Stimulated activated CD4-positive, alpha-beta T cell treated with anti-CD3 and anti-CD28 coated beads, Interleukin-12 subunit alpha, Interleukin-12 subunit beta, amount 100 ng/mL, for 48 hours (primary cell): ENCODE data around the gene MAP3K15.

Source experiments
- DNase-seq, 3 donors: peaks; one replicate each; pipeline ENCODE4 v3.0.0-alpha.2; 2020; ENCODE audit warnings: low read depth in 2 of 3, low spot score in 1 of 3

MAP3K15 gene

DNA sequence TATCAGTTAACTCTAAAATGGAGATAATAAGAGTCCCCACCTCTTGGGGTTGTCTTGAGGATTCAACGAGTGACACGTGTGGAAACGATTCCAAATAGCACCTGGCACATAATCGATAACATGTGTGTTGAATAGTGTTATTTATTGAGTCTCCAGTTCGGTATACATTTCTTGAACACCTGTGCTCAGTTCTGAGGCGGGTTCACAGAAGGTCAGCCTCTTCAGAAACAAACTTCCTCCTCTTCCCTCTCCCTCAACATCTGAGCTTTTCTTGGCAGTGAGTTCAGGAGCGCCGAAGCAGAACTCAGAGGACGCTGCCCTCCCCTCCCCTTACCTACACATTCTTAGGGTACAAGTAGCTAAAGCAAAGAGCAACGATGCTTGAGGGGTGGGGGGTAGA is 170.6 kb downstream of the MAP3K15 start:
- DNase-seq, result no peak

DNA sequence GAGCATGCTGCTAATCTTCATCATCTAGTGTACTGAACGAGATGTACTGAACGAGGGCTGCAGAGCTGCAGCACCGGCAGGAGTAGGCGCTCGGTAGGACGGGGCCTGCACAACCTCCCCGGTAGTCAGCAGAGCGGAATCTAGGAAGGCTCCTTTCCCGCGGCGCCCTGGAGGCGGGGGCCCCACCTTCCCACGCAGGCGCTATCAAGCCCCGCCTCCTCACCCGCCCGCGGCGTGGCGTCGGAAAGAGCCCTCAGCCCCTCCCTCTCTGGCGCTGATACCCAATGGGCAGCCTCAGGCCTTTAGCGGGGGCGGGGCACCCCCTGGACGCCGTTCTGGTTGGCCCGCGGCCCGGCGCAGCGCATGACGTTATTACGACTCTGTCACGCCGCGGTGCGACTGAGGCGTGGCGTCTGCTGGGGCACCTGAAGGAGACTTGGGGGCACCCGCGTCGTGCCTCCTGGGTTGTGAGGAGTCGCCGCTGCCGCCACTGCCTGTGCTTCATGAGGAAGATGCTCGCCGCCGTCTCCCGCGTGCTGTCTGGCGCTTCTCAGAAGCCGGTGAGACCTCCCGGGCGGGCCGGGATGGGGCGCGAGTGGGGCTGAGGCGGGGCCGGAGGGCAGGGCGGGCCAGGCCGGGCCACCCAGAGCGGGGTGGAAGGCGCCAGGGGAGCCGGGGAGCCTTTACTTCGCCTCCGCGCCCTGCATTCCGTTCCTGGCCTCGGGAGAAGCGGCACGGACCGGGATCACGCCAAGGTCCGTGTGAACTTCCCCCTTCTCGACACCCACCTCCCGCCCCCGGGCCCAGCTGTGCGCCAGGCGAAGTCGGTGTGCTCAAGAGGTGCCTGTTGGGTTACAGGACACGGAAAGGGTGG is 171.5 kb downstream of the MAP3K15 start, which contains the start of gene PDHA1:
TSS of gene PDHA1 (plus strand) at position 393 of the 874 bp plus-strand sequence. CDS start at position 504, 111 bp downstream.
- peak; percentile 76 to 88 (median 86) for DNase-seq

DNA sequence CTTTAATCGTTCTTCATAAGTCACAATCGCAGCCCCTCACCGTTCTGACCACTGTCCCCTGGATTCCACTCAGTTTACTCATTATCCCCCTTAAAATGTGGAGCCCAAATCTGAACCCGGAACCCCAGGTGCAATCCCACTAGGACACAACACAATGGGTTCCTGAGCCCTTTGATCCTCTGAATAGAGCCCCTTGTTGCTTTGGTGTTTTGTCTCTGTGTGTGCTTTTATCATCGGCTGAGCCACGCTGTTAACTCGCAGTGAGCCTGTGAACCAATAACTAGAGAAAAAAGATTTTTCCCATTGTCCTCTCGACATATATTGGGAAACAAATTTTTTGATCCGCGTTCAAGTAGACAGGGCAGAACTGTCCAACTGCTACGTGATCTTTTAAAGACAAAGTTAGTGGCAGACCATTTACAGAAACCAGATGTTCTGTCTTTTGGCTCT is 172.2 kb downstream of the MAP3K15 start:
- DNase-seq, result no peak

DNA sequence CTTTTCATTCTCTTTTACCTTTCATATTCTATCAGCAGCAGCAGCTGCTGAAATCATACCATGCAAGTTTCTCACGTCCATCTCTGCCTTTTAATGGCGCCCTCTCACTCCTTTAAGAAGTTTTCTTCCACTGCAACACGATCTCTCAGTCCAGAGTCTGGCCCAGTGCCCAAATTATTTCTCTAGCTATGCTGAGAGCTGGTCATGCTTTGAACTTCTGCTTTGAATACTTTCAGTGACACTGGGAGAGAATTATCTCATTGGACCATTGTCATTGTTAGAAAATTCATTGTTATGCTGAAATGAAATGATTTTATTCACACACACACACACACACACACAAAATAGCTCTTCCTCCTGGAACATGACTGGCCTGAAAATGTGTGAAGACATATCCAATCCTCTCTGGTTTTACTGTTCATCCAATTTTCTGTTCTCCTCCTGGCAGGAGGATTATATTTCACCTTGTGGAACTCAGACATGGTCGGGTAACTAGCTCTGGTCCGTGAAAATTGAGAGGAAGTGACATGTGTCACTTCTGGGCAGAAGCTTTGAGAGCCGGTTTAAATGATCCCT is 172.9 kb downstream of the MAP3K15 start:
- DNase-seq, result no peak

DNA sequence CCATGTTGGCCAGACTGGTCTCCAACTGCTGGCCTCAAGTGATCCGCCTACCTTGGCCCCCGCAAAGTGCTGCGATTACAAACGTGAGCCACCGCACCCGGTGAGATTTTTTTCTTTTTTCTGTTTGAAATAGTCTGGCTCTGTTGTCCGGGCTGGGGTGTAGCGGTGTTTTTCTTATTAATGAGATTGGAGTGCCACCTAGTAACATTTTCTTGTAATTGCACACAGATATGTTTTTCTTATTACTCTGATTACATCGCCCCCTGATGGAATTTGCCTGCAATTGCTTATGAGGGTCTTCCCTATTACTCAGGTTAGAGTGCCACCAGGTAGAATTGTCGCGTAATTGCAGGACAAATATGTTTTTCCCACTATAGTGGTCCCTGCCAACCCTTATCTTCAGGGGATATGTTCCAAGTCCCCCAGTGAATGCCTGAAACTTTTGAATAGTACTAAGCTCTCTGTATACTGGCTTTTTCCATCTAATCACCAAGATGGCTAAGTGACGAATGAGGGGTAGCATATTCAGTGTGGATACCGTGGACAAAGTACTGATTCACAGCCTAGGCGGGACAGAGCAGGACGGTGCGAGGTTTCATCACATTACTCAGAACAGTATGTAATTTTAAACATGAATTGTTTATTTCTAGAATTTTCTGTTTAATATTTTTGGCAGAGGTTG is 180.2 kb downstream of the MAP3K15 start:
- peak in 1 of 3 donors; percentile 11 for DNase-seq

DNA sequence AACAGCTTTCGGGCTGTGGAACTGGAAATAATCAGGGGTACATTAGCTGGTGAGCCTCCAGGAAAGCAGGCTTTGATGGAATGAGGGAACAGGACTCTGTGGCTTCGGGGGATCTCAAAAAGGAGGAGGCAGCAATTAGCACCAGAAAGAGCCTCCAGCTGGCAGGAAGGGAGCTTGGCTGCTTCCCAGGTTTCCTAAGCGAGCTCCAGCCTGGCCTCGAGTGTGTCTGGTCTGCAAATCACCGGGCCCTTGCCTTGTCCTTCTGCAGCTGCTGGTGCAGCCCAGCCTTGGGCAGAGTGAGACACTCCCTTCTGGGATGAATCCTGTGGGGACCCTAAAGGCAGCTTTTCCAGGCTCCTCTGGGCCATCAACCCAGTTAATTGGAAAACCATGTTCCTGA is 182.3 kb downstream of the MAP3K15 start:
- DNase-seq, result no peak

DNA sequence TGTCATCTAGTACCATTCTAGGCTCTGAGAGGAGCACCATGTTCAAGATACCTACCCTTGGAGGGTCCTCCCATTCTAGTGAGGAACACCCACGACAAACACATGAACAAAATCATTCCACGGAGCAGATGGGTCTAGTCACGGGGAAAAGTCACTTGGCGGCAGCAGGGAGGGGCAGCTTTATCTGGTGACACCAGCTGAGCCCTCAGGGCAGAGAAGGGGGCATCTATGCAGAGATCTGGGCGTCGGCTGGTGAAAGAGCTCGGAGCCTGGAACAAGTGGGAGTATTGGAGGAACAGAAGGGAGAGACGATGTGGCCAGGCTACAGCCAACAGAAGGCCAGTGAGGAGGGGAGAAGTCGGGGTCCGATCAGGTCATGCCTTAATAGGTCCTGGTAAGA is 183.5 kb downstream of the MAP3K15 start:
- DNase-seq, result no peak

DNA sequence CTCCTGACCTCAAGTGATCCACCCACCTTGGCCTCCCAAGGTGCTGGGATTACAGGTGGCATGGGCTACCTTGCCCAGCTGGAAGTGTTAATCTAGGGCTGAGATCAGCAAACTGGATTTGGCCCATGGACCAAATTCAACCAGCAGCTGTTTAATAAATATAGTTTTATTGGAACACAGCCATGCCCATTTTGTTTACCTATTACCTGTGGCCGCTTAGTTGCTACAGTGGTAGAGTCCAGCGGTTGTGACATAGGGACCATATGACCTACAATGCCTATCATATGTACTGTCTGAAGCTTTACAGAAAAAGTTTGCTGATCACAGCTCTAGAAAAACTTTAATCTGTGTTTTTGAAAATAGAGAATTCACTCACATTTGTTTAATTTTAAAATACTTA is 188.7 kb downstream of the MAP3K15 start:
- DNase-seq, result no peak
